Suprapubic skin (tissue), 3 donors: Measurements from ENCODE around the gene FOXN1.

Source experiments
- POLR2A ChIP-seq, 2 donors: fragments of 450-650 bp; IDR thresholded peaks; one replicate each; pipeline ENCODE4 v1.6.1; 2017; ENCODE audit warnings: antibody characterized with exemption in 2 of 2, mild to moderate bottlenecking in 2 of 2, moderate library complexity in 2 of 2
- TF ChIP-seq, protein P1 (sequence below), 2 donors: fragments of 200-600 bp in 1 of 2; fragments of 450-650 bp in 1 of 2; sonication (generic) in 1 of 2; IDR thresholded peaks; one replicate each; pipeline ENCODE4 v1.5.1; 2016 to 2019; ENCODE audit warnings: antibody characterized with exemption in 2 of 2, mild to moderate bottlenecking in 1 of 2, moderate library complexity in 1 of 2

GRCh38 chr17:28536532-28537218 lies 30.5 kb downstream of the FOXN1 start:
- TF ChIP-seq, protein P1, sequence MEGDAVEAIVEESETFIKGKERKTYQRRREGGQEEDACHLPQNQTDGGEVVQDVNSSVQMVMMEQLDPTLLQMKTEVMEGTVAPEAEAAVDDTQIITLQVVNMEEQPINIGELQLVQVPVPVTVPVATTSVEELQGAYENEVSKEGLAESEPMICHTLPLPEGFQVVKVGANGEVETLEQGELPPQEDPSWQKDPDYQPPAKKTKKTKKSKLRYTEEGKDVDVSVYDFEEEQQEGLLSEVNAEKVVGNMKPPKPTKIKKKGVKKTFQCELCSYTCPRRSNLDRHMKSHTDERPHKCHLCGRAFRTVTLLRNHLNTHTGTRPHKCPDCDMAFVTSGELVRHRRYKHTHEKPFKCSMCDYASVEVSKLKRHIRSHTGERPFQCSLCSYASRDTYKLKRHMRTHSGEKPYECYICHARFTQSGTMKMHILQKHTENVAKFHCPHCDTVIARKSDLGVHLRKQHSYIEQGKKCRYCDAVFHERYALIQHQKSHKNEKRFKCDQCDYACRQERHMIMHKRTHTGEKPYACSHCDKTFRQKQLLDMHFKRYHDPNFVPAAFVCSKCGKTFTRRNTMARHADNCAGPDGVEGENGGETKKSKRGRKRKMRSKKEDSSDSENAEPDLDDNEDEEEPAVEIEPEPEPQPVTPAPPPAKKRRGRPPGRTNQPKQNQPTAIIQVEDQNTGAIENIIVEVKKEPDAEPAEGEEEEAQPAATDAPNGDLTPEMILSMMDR (IDR thresholded peaks at IDR 0.05) = no peak
- TF ChIP-seq POLR2A (IDR thresholded peaks at IDR 0.05) = no peak
